Body of pancreas (tissue), 4 donors: ENCODE results near the gene CHORDC1. TPM values are rescaled to one million over a fixed set of nuclear protein-coding genes. Genes with fewer than 3 reads are reported as not detected.
A peak's percentile ranks its signal among the peaks of the same experiment; 100 is the strongest.

Experiments
- ATAC-seq: fragments of 150-250 bp; one replicate; pipeline ENCODE4 v1.9.1; 2016
- DNase-seq, 4 donors: peaks; one replicate each; pipeline ENCODE4 v3.0.0-alpha.2; 2019
- H3K27ac ChIP-seq, 4 donors: fragments of 200-600 bp; sonication (generic); 1 replicate in 3 of 4; 2 replicates in 1 of 4; pipeline versions ENCODE4 v1.5.1 to v1.6.1; 2016 to 2019; ENCODE audit warnings: mild to moderate bottlenecking in 1 of 4, mixed read lengths in 1 of 4, moderate library complexity in 1 of 4
- H3K27me3 ChIP-seq, 2 donors: fragments of 200-600 bp; sonication (generic); one replicate each; pipeline ENCODE4 v1.6.0; 2016; ENCODE audit warnings: mild to moderate bottlenecking in 1 of 2
- H3K36me3 ChIP-seq, 2 donors: fragments of 200-600 bp; sonication (generic); replicated peaks in 1 of 2; 2 replicates each; pipeline ENCODE4 v1.5.1; 2016; ENCODE audit warnings: low read depth in 2 of 2; ENCODE audit not compliant: insufficient read depth in 1 of 2
- H3K4me1 ChIP-seq: fragments of 200-600 bp; sonication (generic); one replicate; pipeline ENCODE4 v1.6.0; 2016
- H3K4me3 ChIP-seq, 2 donors: fragments of 200-600 bp; sonication (generic); 1 replicate in 1 of 2; 2 replicates in 1 of 2; pipeline ENCODE4 v1.5.1; 2016 to 2019
- H3K9me3 ChIP-seq, 3 donors: fragments of 200-600 bp; sonication (generic); 1 replicate in 2 of 3; 2 replicates in 1 of 3; pipeline ENCODE4 v1.5.1; 2016
- POLR2A ChIP-seq, 3 donors: fragments of 450-650 bp; IDR thresholded peaks; one replicate each; pipeline ENCODE4 v1.6.1; 2016; ENCODE audit warnings: antibody characterized with exemption in 3 of 3, mild to moderate bottlenecking in 2 of 3
- WGBS, 2 donors: methylation state at CpG; one replicate each; pipeline ENCODE4 v1.1.5; 2017; 5-methylcytosine and 5-hydroxymethylcytosine counted together
- intact Hi-C: fragments of 100-400 bp; cut with DNase I; formaldehyde crosslinking; loops from one replicate; pipeline ENCODE4 v1.15.1; 2023
- total RNA-seq, 2 donors: library from RNA; depleted of rRNA; stranded (reverse); fragments of >200 nt; gene quantifications; one replicate each; pipeline ENCODE4 v1.1.0, GENCODE V29; 2016
- TF ChIP-seq, protein P1 (sequence below), 7 experiments: fragments of 450-650 bp in 4 of 7; fragments of 200-600 bp in 3 of 7; sonication (generic) in 3 of 7; IDR thresholded peaks; one replicate each; pipeline ENCODE4 v1.5.1; 2016 to 2019; ENCODE audit warnings: antibody characterized with exemption in 7 of 7

Gene CHORDC1
- 10 to 100 TPM; 27.8 to 41.5 TPM for total RNA-seq

GRCh38 chr11:90222459-90223247, at the start of gene CHORDC1:
TSS of gene CHORDC1 (minus strand) at chr11:90223049. CDS start at chr11:90222954, 95 bp downstream.
- Histone ChIP-seq H3K27ac (peak within 1 kb of the TSS; percentile 83 to 91 (median 85)), H3K36me3 (no peaks in the 10 kb centered on the region), H3K4me1 (peaks cover 29% of the 10 kb centered on the region), H3K4me3 (peak within 1 kb of the TSS; percentile 67), H3K9me3 (no peaks in the 10 kb centered on the region), H3K27me3 (no peaks in the 10 kb centered on the region)
- intact Hi-C loops, result no loop called here
- TF ChIP-seq, protein P1, sequence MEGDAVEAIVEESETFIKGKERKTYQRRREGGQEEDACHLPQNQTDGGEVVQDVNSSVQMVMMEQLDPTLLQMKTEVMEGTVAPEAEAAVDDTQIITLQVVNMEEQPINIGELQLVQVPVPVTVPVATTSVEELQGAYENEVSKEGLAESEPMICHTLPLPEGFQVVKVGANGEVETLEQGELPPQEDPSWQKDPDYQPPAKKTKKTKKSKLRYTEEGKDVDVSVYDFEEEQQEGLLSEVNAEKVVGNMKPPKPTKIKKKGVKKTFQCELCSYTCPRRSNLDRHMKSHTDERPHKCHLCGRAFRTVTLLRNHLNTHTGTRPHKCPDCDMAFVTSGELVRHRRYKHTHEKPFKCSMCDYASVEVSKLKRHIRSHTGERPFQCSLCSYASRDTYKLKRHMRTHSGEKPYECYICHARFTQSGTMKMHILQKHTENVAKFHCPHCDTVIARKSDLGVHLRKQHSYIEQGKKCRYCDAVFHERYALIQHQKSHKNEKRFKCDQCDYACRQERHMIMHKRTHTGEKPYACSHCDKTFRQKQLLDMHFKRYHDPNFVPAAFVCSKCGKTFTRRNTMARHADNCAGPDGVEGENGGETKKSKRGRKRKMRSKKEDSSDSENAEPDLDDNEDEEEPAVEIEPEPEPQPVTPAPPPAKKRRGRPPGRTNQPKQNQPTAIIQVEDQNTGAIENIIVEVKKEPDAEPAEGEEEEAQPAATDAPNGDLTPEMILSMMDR (IDR thresholded peaks at IDR 0.05), result no peak
- TF ChIP-seq POLR2A (IDR thresholded peaks at IDR 0.05), result peak; percentile 90 to 94 (median 91)
- 0 to 2% methylated on average over 39 to 71 of the region's 71 CpGs for WGBS, 2 donors
- peak; percentile 93 to 95 (median 94) for DNase-seq
- ATAC-seq, result peak; percentile 98

DNA sequence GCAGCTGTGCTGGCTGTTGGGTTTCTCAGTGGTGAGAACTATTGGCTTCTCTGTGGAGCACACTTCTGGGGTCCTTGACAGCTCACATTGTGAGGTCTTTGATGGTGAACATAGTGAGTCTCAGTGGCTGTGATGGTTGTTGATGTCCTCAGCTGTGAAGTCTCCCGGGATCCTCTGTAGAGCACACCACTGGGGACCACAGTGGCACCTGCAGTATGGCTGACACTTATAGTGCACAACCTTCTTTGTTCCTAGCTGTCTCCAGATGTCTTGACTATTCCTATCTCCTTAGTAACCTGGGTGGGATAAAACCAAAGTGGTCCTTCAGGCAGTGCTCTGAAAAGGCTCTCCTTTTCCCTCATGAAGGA, 34.3 kb upstream of the CHORDC1 start:
- TF ChIP-seq POLR2A (IDR thresholded peaks at IDR 0.05), result no peak
- TF ChIP-seq, protein P1 (IDR thresholded peaks at IDR 0.05), result no peak
- intact Hi-C loops, result no loop called here
- Histone ChIP-seq H3K4me1 (no peaks in the 10 kb centered on the region), H3K4me3 (no peak overlapping the region), H3K9me3 (no peaks in the 10 kb centered on the region), H3K36me3 (no peaks in the 10 kb centered on the region), H3K27ac (no peak overlapping the region), H3K27me3 (no peaks in the 10 kb centered on the region)
- WGBS, 2 donors, result 73 to 88% methylated on average over 1 of the region's 1 CpG
- ATAC-seq, result no peak
- no peak for DNase-seq

- no peak overlapping the region for H3K4me3 ChIP-seq
- no peak for TF ChIP-seq POLR2A (IDR thresholded peaks at IDR 0.05)
- TF ChIP-seq, protein P1 (IDR thresholded peaks at IDR 0.05), result no peak
- H3K36me3 ChIP-seq, result no peaks in the 10 kb centered on the region
- ATAC-seq (no peak), DNase-seq (no peak)
- no peaks in the 10 kb centered on the region for H3K9me3 ChIP-seq
- no peaks in the 10 kb centered on the region for H3K4me1 ChIP-seq
- 76 to 81% methylated on average over 8 of the region's 8 CpGs for WGBS, 2 donors
- intact Hi-C loops, result no loop called here
- H3K27ac ChIP-seq, result no peak overlapping the region
- no peaks in the 10 kb centered on the region for H3K27me3 ChIP-seq
Measured at GRCh38 chr11:90256404-90257157, 33.7 kb upstream of the CHORDC1 start.

GRCh38 chr11:90254065-90254464, 31.2 kb upstream of the CHORDC1 start:
- H3K36me3 ChIP-seq, result no peaks in the 10 kb centered on the region
- H3K9me3 ChIP-seq, result no peaks in the 10 kb centered on the region
- ATAC-seq (no peak), DNase-seq (no peak)
- H3K27me3 ChIP-seq, result no peaks in the 10 kb centered on the region
- H3K4me3 ChIP-seq, result no peak overlapping the region
- TF ChIP-seq, protein P1 (IDR thresholded peaks at IDR 0.05), result no peak
- no peak overlapping the region for H3K27ac ChIP-seq
- WGBS, 2 donors, result 34 to 38% methylated on average over 2 of the region's 2 CpGs
- H3K4me1 ChIP-seq, result no peaks in the 10 kb centered on the region
- intact Hi-C loops, result no loop called here
